HK-2 (cell line): ENCODE measurements around the gene TCN2.
"Not testable (repeated sequence)": the region's sequence is repeated elsewhere in the genome, so short reads cannot be mapped to it uniquely, and the experiment has no call there.

Source experiments
- DNase-seq: peaks from one replicate; pipeline ENCODE4 v3.0.0-alpha.2; 2018; ENCODE audit not compliant: unreplicated experiment

Gene TCN2

DNA sequence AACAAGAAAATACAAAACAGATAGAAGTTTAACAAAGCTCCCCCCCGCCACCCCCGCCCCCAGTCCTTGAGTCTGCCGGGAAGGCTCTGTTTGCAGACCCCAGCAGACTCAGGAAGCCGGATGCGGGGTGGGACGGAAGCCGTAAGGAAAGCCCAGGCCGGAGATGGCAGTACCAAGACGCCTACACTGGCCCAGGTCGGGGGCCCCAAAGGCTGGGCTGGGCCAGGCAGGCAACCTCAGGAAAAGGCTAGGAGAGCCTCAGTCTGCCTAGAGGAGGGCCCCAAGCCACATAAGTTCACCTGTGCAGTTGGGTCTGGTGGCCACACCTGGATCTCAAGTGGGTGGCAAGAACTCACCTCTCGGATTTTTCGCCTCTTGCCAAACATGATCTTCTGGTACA lies 28.5 kb upstream of the TCN2 start:
- DNase-seq = no peak

DNA sequence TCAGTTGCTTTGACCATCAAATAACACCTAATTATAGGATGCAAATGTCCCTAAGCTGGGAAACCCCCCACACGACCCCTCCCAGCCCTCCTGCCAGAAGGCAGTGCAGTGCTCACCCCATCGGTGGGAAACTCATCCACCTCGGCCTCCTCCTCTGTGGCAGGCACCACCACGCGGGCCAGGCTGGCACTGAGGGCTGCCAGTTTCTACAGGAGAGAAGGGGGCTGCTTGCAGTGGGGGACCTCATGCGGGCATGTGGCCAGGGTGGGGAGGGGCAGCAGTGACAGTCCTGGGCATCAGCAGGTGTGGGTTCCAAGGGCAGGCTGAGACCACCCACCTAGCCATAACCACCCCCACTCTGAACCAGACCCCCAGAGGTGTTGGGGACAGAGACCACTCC lies 26.1 kb upstream of the TCN2 start:
- DNase-seq = no peak

DNA sequence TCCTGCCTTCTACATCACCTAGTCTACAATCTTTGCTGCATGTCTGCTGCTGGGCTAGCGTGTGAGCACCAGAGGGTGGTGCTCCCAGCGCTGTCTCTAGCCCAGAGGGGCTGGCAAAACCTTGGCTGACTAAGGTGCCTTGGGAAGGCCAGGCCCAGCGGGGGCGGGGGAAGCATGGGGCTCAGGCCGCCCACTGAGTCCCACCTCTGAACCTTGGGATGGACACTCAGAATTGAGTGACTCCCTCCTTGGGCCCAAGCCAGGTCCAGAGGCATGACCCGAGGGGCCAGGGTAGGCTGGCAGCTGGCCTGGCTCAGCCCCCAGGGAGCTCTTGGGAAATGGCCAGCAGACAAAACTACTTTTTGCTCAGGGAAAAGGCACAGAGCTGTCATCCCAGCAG lies 24.9 kb upstream of the TCN2 start:
- DNase-seq = no peak

DNA sequence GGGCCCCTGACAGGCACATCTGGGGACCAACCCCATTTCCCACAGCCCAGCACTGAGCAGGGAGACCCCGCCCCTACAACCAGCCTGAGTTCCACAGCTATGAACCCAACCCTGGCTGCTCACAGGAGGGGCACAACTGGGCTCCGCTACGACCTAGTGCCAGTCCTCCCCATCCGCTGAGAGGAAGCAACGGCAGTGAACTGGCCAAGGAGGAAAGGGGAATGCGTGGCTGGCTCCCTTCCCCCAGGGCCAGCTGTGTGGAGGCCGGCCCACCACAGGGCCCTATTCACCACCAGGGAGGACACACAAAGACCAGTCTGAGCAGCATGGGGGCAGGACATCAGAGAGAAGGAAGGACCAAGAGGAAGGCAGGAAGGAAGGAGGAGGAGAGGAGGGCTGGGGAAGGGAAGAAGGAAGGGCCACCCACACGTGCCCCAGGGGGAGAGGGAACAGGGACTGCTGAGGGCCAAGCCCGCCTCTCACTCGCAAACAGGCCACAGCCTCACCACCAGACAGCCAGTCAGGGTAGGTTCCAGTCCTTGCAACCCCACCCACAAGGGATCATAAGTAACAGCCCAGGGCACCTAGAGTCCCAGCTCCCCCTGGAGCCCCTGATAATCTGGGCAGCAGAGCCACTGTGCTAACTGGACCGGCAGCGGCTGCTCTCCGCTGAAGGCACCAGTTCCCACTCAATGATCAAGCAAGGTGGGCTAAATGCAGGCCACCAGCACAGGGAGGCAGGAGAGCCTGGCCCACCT lies 24.0 kb upstream of the TCN2 start:
- DNase-seq = no peak

DNA sequence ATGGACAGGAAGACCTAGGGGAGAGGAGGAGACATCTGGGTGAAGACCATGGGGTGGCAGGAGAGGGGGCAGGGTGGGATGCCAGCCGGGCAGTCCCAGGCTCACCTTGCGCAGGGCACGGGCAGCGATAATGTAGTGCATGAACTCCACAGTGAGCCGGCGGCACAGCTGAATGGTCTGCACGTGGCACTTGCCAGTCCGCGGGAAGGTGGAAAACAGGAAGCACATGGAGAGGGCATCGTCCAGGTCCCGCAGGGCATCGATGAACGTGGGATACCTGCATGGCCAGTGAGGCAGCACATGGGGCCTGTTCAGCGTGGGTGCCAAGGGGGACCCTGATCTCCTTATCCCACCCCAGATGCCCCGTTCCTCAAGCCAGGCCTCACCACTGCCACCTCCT lies 22.5 kb upstream of the TCN2 start:
- no peak for DNase-seq

DNA sequence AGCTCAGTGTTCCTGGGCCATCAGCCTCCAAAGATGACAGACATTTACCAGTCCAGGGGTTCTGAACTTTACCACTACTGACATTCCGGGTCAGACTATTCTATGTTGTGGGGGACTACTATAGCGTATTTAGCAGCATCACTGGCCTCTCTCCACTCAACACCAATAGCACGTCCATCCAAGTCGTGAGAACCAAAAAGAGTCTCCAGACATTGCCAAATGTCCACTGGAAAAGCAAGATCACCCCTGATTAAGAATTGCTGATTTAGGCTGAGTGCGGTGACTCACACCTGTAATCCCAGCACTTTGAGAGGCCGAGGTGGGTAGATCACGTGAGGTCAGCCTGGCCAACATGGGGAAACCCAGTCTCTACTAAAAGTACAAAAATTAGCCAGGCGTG lies 20.6 kb upstream of the TCN2 start:
- no peak for DNase-seq

DNA sequence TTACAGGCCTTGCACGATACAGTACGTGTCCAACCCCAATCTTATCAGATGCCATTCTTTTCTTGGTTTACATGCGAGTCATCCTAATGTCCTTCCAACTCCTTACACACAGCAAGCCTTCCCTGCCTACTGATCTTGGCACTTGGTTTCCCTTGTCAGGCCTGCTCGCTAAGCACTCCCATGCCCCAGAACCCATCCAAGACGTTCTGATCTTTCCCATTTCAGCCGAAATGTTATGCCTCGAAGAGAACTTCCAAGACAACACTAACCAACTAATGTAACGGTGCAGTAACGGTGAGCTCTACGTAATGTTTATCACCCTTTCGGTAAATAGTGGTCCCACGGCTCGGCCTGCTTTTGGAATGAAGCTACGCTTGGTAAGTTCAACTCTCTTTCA lies 15.8 kb upstream of the TCN2 start:
- DNase-seq = no peak

DNA sequence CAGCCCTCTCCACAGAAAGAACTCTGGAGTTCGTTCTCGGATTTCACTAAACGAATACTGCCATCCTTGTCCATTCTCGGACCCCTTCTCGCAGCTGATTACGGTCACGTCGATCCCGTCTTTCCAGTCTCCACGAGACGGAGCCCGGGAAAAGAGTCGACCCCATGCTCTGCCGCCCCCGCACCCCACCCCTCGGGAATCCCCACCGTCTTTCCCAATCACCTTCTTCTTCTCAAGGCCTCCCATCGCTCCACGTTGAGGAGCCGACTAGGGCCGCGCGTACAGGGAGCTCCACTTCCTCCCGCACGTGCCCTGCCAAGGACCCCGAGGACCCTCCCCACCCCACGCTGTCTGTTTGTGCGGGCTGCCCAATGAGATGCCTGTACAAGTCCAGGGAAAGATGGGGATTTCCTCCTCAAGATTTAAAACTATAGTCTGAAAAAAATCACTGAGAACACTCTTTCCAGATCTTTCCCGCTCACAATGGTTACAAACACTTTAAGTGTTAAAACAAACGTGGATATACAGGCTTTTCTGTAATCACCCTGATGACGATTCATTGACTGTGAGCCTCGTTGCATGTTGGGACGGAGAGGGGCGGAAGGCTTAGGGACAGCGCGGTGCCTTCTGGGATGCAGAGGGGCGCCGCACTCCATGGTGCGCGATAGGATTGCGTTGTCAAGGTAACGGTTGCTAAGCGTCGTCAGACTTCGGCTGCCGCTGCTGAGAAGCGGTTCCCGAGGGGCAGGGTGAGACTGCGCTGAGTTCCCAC lies 15.2 kb upstream of the TCN2 start, which contains the start of gene PES1:
PES1 (minus strand) TSS at position 323 of the 772 bp plus-strand sequence; CDS start at position 246, 77 bp downstream.
- DNase-seq = peak; percentile 91

DNA sequence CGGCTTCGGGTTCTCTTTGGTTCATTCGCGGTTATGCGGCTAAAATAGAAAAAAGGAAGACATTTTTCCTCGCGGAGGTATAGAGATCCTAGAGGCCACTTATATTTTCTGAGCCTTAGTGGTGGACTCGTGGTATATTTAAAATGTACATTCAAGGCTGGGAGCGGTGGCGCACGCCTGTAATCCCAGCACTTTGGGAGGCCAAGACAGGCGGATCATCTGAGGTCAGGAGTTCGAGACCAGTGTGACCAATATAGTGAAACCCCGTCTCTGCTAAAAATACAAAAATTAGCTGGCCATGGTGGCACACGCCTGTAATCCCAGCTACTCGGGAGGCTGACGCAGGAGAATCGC lies 14.6 kb upstream of the TCN2 start:
- DNase-seq = not testable (repeated sequence)

DNA sequence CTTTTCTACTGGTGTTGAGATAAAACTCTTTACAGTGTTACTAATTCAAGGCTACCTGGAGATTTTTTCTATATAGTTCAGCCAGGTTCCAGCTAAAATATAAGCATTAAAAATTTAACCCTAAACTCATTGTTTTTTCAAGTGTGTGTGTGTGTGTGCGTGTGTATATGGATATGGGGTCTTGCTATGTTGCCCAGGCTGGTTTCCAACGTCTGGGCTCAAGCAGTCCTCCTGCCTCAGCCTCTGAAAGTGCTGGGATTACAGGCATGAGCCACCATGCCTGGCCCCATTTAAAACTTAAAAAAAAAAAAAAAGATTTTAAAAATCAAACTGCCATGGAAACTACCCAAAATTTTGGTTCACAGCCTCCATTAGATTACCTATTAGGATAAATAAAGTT lies 10.8 kb upstream of the TCN2 start:
- DNase-seq = no peak

DNA sequence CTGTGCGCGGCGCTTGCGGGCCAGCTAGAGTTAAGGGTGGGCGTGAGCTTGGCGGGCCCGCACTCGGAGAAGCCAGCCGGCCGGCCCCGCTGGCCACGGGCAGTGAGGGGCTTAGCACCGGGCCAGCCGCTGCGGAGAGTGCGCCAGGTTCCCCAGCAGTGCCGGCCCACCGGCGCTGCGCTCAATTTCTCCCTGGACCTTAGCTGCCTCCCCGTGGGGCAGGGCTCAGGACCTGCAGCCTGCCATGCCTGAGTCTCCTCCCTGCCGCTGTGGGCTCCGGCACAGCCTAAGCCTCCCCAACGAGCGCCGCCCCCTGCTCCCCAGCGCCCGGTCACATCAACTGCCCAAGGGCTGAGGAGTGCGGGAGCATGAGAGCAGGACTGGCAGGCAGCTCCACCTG lies 10.1 kb upstream of the TCN2 start:
- DNase-seq = no peak

DNA sequence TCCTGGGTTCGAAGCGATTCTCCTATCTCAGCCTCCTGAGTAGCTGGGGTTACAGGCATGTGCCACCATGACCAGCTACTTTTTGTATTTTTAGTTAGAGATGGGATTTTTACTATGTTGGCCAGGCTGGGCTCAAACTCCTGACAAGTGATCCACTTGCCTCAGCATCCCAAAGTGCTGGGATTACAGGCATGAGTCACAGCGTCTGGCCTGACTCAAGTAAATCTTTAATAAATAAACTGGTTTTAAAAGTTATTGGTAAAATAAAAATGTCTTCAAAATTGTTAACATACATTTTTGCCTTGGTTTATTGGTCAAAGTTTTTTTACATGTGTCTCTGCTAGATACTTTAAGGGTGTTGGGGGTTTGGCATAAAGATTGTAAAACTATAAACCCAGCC lies 8.0 kb upstream of the TCN2 start:
- DNase-seq = no peak

DNA sequence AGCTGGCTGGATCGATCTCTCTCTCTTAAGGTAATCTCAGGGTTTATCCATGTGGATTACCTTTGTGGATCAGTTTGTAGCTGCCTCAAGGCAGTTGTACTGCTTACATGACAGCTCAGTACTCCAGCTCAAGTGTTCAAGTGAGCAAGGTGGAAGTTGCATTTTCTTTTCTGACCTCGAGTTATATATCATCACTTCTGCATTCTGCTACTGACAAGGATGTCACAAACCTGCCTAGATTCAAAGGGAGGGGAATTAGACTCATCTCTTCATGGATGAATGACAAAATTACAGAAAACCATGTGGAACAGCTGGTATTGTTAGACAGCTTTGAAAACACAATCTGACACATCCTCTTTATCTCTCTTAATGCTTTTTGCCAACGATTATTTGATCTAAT lies 6.1 kb upstream of the TCN2 start:
- DNase-seq = no peak

DNA sequence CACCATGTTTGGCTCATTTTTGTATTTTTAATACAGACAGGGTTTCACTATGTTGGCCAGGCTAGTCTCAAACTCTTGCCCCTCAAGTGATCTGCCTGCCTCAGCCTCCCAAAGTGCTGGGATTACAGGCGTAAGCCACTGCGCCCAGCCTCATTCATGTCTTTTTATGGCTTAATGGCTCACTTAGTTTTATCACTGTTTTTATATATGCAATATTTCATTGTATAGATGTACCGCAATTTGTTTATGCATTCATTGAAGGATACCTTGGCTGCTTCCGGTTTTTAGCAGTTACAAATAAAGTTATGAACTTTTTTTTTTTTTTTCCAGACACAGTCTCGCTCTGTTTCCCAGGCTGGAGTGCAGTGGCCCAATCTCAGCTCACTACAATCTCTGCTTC lies 5.5 kb upstream of the TCN2 start:
- DNase-seq = no peak

DNA sequence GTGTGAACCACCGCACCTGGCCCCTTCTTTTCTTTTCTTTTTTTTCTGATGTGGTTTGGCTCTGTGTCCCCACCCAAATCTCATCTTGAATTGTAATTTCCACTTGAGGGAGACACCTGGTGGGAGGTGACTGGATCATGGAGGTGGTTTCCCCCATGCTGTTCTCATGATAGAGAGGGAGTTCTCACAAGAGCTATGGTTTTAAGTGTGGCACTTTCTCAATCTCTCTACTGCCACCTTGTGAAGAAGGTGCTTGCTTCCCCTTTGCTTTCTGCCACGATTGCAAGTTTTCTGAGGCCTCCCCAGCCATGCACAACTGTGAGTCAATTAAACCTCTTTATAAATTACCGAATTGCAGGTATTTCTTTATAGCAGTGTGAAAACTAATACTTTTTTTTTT lies 4.9 kb upstream of the TCN2 start:
- no peak for DNase-seq

DNA sequence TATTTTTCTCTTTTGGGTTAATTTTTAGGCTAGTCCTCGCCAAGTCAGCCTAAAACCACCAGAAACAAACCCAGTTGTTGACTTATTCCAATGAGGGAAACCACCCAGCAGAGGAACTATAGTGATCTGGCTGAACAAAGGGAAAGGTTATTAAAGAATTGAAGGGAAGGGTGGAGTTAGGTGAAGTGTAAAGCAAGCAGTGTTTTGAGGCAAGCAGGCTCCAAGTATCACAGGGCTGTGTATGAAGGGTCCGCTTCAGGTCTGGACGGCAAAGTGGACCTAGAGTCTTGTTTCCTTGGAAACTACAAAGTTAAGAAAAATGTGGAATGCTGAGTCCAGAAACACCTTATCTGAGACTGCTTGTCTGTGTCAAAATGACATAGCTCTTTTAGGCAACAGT lies 3.2 kb upstream of the TCN2 start:
- no peak for DNase-seq

DNA sequence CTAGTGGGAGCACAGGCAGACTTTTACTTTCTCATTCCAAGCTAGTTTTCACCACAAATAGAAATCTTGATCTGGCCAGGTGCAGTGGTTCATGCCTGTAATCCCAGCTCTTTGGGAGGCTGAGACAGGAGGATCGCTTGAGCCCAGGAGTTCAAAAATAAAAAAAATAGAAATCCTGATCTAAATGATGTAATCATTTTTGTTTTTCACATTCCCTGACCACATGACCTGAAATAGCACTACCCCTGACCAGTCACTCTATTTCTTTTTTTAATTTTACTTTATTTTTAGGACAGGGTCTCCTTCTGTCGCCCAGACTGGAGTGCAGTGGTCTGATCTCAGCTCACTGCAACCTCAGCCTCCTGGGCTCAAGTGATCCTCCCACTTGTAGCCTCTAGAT lies 2.3 kb upstream of the TCN2 start:
- no peak for DNase-seq

DNA sequence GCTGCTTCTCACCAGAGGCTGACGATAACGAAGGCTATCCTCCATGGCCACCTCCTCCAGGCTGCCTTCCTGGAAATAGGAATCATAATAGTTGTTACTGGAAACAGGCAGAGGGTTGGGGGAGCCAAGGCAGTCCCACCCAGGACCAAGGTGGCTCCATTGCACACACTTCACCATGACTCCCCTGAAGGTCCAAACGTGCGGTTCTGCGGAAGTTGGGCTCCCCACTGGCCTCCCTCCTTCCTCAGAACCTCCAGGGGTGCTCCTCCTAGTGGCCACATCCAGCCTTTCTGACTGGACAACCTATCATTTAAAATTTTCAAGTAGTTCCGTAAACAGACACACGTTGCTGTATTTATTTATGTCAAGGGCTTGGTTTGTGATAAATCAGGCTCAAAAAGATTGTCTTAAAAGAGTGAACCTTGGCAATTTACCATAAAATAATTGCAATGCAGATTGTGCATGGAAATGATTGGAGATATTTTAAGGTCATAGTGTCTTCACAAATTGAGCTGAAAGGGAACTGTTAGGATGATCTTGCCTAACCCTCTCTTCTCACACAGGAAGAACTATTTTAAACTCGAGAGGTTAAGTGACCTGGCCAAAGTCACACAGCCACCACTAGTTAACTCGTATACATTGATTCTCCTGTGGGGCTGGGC lies 1.4 kb upstream of the TCN2 start:
- no peak for DNase-seq

DNA sequence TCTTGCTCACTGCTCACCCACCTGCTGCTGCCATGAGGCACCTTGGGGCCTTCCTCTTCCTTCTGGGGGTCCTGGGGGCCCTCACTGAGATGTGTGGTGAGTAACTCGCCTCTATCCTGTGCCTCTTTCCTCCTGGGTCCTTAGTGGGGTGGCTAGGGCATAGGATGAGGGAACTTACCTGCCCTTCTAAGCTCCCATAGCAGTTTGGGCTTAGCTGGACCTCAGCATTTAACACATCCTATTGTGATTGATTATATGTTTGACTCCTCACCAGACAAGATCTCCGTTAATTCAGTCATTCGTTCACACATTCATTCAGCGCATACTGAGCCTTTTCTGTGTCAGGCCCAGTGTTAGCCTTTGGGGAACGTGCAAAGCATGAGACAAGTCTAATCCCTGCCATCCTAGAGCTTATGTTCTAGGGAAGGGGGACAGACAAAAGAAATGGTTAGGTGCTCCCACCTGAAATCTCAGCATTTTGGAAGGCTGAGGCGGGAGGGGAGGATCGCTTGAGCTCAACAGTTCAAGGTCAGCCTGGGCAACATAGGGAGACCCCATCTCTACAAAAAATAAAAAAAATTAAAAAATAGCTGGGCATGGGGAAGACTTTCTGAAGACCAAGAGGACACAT lies 441 bp downstream of the TCN2 start:
- no peak for DNase-seq

DNA sequence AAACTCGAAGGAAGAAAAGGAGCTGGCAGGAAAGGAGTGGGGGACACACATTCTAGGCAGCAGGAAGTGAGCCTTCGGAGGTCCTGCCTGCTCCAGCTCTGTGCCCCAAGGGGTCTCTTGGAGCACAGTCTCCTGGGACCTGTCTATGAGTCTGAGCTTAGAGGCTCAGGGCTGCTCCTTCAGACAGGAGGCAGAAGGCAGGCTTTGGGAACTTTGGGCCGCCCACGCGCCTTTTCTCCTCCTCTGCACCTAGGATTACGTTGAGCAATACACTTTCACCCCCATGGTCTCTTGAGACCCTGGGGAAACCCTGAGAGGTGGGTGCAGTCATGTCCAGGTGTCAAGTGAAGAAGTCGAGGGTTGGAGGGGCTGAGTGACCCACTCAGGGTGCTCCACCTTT lies 965 bp downstream of the TCN2 start:
- no peak for DNase-seq

DNA sequence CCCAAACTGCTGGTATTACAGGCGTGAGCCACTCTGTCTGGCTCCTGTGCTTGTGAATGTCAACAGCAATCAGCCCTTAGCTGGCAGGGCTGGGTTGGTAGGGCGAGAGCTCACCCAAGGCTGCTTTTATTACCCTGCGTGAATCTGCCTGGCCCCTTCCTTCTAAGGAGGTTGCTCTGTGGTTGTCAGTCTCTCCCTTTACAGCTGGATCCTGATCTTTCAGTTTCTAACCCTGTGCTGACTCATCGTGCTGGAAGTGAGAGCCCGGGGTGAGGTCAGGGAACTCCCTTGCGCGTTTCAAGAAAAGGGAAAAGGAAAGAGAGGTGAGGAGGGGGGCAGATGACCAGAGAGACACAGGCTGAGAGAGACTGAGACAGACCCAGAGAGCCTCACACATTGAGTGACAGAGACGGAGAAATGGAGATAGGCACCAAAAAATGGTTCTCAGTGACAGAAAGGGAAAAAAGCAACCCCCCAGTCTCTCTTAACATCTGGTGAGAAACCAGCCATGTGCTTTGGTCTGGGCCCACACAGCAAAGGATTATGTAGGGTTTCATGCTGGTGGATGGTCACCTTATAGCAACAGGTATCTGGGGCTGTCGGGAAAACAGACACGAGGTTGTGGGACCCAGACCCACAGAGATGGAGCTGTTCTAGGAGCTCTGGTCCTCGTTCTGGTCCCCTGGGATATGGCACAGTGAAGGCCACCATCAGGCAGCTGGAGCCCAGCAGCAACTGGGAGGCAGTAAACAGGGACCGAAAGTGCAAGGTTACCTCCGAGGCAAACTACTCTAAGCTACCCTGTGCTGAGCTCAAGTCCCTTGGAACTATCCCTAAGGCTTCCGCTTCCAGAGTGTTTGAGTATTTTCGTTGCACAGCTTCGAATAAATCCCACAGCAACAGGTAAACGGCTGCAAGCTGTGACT lies 2.5 kb downstream of the TCN2 start:
- DNase-seq = peak; percentile 45
